Measurements from ENCODE around the gene CRNKL1. TPM values are rescaled to one million over a fixed set of nuclear protein-coding genes. Genes with fewer than 3 reads are reported as not detected.

Gene CRNKL1
- total and polyA plus RNA-seq, 2 of the 4 experiments (the other 2 are of a cell fraction): 7.4 to 20.1 TPM

- H3K4ac ChIP-seq (ENCODE audit: low read depth, low read length): peak overlapping the region; percentile 93
- peaks cover 39% of the 10 kb centered on the region for H3K36me3 ChIP-seq (ENCODE audit: control insufficient read depth, insufficient read depth, low read length)
- H3K18ac ChIP-seq (ENCODE audit: low read depth, low read length): peak overlapping the region; percentile 4
- peaks cover 28 to 64% of the 10 kb centered on the region in 2 experiments for H3K79me1 ChIP-seq (ENCODE audit: low read depth in 1 of 2, low read length in 2 of 2)
- H4K5ac ChIP-seq (ENCODE audit: low read depth, low read length): peak overlapping the region; percentile 10; the same call in 1 of the 2 replicates
- intact Hi-C loops (cut with micrococcal nuclease) (loop anchor here (1.0 to 5.0 kb wide), 3 partner anchors 17 to 209 kb away; no protein-coding TSS in a partner anchor), in situ Hi-C loops (cut with MboI; ENCODE audit: low sequenced_read_pairs) (no loop called here), dilution Hi-C loops (cut with HindIII; ENCODE audit: low sequenced_read_pairs, unreplicated experiment) (no loop called here)
- ATAC-seq (ENCODE audit: low read depth) (peak; percentile 6; the same call in 1 of the 2 replicates), DNase-seq (peak; percentile 76)
- H2AK5ac ChIP-seq (ENCODE audit: low read depth, low read length): peak overlapping the region; percentile 91
- ChIA-PET POLR2A (ENCODE audit: unreplicated experiment) (interaction anchor here (0.7 to 2.0 kb wide), 2 partner anchors 16 to 18 kb away, joined by 3 to 10 read pairs; no protein-coding TSS in a partner anchor), CTCF (interaction anchor here (0.7 to 0.9 kb wide), 2 partner anchors 30 to 108 kb away, joined by 3 to 4 read pairs; no protein-coding TSS in a partner anchor)
- H3K9ac ChIP-seq (ENCODE audit: low read depth, low read length): peak overlapping the region; percentile 32; the same call in 1 of the 2 replicates
- peak overlapping the region; percentile 89 for H2AK9ac ChIP-seq (replicated peaks; ENCODE audit: low read depth, low read length, poor library complexity)
- 34% methylated on average over 3 of the region's 12 CpGs; no CpG with 5 or more reads in 1 of the 2 experiments for WGBS, 2 experiments (ENCODE audit: extremely low coverage in 2 of 2, insufficient read length in 1 of 2)
- H3K23ac ChIP-seq (ENCODE audit: low read depth, low read length): peak overlapping the region; percentile 92
- H3K4me3 ChIP-seq (ENCODE audit: insufficient read depth, low read depth, low read length): no peak overlapping the region
- H2BK120ac ChIP-seq (ENCODE audit: low read depth, low read length): peak overlapping the region; percentile 94
- H2AFZ ChIP-seq (replicated peaks; ENCODE audit: low read length, poor library complexity): peak overlapping the region; percentile 48
- BruUV-seq (replicated peaks): no TSS peak
- peak overlapping the region; percentile 44; the same call in 1 of the 2 replicates for H3K4me2 ChIP-seq (ENCODE audit: low read depth, low read length)
- peak overlapping the region; percentile 93 for H3K27ac ChIP-seq (ENCODE audit: insufficient read depth, low read length)
- peak overlapping the region; percentile 91; the same call in 1 of the 2 replicates for H3K56ac ChIP-seq (ENCODE audit: extremely low read depth, insufficient read depth, low read length)
- peak overlapping the region; percentile 66; the same call in 2 of the 3 replicates for H2BK15ac ChIP-seq (ENCODE audit: low read depth, low read length)
- peaks cover 13% of the 10 kb centered on the region; the same call in 1 of the 2 replicates for H3K9me1 ChIP-seq (ENCODE audit: insufficient read depth, low read length)
- no peaks in the 10 kb centered on the region for H3K9me3 ChIP-seq (ENCODE audit: control insufficient read depth, insufficient read depth, low read length)
- H4K91ac ChIP-seq (ENCODE audit: insufficient read depth, low read depth, low read length): peak overlapping the region; percentile 88
- TF ChIP-seq MXI1 (IDR thresholded peaks at IDR 0.05; ENCODE audit: borderline replicate concordance, low read depth, low read length) (no peak), NFE2L2 (IDR thresholded peaks at IDR 0.05; ENCODE audit: low read depth, low read length) (no peak)
- H3K4me1 ChIP-seq (ENCODE audit: control insufficient read depth, insufficient read depth, low read length): peaks cover 28% of the 10 kb centered on the region
- H3K27me3 ChIP-seq (ENCODE audit: control insufficient read depth, insufficient read depth, low read length): no peaks in the 10 kb centered on the region
- peak overlapping the region; percentile 99 for H2BK5ac ChIP-seq (ENCODE audit: low read depth, low read length, poor library complexity, severe bottlenecking)
- H2BK20ac ChIP-seq (ENCODE audit: low read depth, low read length): peak overlapping the region; percentile 77
- peak overlapping the region; percentile 37 to 89; a peak in 3 of 4 replicates for H4K8ac ChIP-seq (ENCODE audit: low read depth in 2 of 2, low read length in 2 of 2)
- peak overlapping the region; percentile 86 for H3K14ac ChIP-seq (replicated peaks; ENCODE audit: low read depth, low read length)
- H4K20me1 ChIP-seq (ENCODE audit: insufficient read depth, low read length): peaks cover 51% of the 10 kb centered on the region
These were observed 58.2 kb downstream of the CRNKL1 start for GRCh38 chr20:19993958-19994669.
